A549 (cell line): ENCODE measurements around the gene ZMYND8. TPM values are rescaled to one million over a fixed set of nuclear protein-coding genes. Genes with fewer than 3 reads are reported as not detected.
A peak's percentile ranks its signal among the peaks of the same experiment; 100 is the strongest.

ENCODE experiments used
- ATAC-seq, 2 experiments: fragments of 200-7000 bp in 1 of 2; fragments of >200 bp in 1 of 2; cut with Nextera tagmentation in 1 of 2; cut with Tn5 transposase in 1 of 2; 3 replicates each; pipeline versions ENCODE4 v1.8.0 to v1.9.1; 2018 to 2020; ENCODE audit warnings: mild to moderate bottlenecking in 1 of 2, moderate library complexity in 1 of 2
- CTCF ChIA-PET: fragments of 300-600 bp; sonication (Branson Sonifier 250); formaldehyde crosslinking; extraction: SDS; loops from one replicate; lab custom pipeline; 2021; ENCODE audit warnings: antibody characterized with exemption, inconsistent platforms; lab: Yijun Ruan, JAX
- POLR2A ChIA-PET: fragments of 350-600 bp; formaldehyde crosslinking; extraction: SDS; loops from one replicate; lab custom pipeline; 2021; ENCODE audit warnings: antibody characterized with exemption, inconsistent platforms; lab: Yijun Ruan, JAX
- DNase-seq, 2 experiments: peaks; one replicate each; pipeline versions ENCODE4 v3.0.0 to v3.0.0-alpha.2; 2011 to 2016; ENCODE audit warnings: low read depth in 1 of 2, low spot score in 1 of 2
- FAIRE-seq: peaks from 2 replicates; lab custom pipeline; 2011; peaks lifted over from hg19 to GRCh38; lab: Jason Lieb, UNC
- H3K27ac ChIP-seq, 2 experiments: fragments of >200 bp; sonication (Bioruptor Twin); formaldehyde crosslinking; 3 replicates each; pipeline ENCODE4 v1.5.1; 2016 to 2017
- H3K4me1 ChIP-seq: fragments of >200 bp; sonication (Bioruptor Twin); formaldehyde crosslinking; 3 replicates; pipeline ENCODE4 v1.6.1; 2016
- H3K4me2 ChIP-seq: fragments of >200 bp; sonication (Bioruptor Twin); formaldehyde crosslinking; 3 replicates; pipeline ENCODE4 v1.6.1; 2016
- H3K4me3 ChIP-seq: fragments of >200 bp; sonication (Bioruptor Twin); formaldehyde crosslinking; 3 replicates; pipeline ENCODE4 v1.5.1; 2016
- H3K9me3 ChIP-seq: fragments of >200 bp; sonication (Bioruptor Twin); formaldehyde crosslinking; 3 replicates; pipeline ENCODE4 v1.6.1; 2016
- BHLHE40 ChIP-seq: IDR thresholded peaks from 2 replicates; pipeline ENCODE4 v1.6.1; 2012; ENCODE audit warnings: low read depth, low read length, inconsistent platforms
- CEBPB ChIP-seq, 2 experiments: fragments of >200 bp in 1 of 2; sonication (Bioruptor Twin) in 1 of 2; formaldehyde crosslinking in 1 of 2; IDR thresholded peaks; 2 replicates each; pipeline ENCODE4 v1.6.1; 2012 to 2016
- CHD2 ChIP-seq: fragments of 150-350 bp; IDR thresholded peaks from 2 replicates; pipeline ENCODE4 v1.6.1; 2014; ENCODE audit warnings: low read length; ENCODE audit not compliant: partially characterized antibody
- CTCF ChIP-seq: fragments of >200 bp; sonication (Bioruptor Twin); formaldehyde crosslinking; IDR thresholded peaks from 3 replicates; pipeline ENCODE4 v1.5.1; 2016
- EP300 ChIP-seq, 2 experiments: fragments of >200 bp; sonication (Bioruptor Twin); formaldehyde crosslinking; IDR thresholded peaks; 2 replicates in 1 of 2; 3 replicates in 1 of 2; pipeline ENCODE4 v1.6.1; 2016 to 2017
- ESRRA ChIP-seq: fragments of 150-350 bp; IDR thresholded peaks from 2 replicates; pipeline ENCODE4 v1.6.1; 2014; ENCODE audit warnings: mild to moderate bottlenecking, low read length, borderline replicate concordance
- FOSL2 ChIP-seq, 2 experiments: fragments of 450-650 bp in 1 of 2; fragments of >200 bp in 1 of 2; sonication (Bioruptor Twin) in 1 of 2; formaldehyde crosslinking; IDR thresholded peaks; 2 replicates each; pipeline versions ENCODE4 v1.5.0 to v1.6.1; 2016 to 2020; ENCODE audit warnings: mild to moderate bottlenecking in 1 of 2, moderate library complexity in 1 of 2
- FOXS1 ChIP-seq: fragments of 250-450 bp; sonication (Bioruptor Pico); IDR thresholded peaks from 2 replicates; pipeline ENCODE4 v1.5.0; 2020; ENCODE audit warnings: mild to moderate bottlenecking, moderate library complexity
- GATA3 ChIP-seq: IDR thresholded peaks from 2 replicates; pipeline ENCODE4 v1.6.1; 2012; ENCODE audit warnings: borderline replicate concordance
- HDAC2 ChIP-seq: fragments of 200-600 bp; sonication (generic); IDR thresholded peaks from 2 replicates; pipeline ENCODE4 v1.6.1; 2016
- HEYL ChIP-seq: fragments of 250-450 bp; sonication (Bioruptor Pico); IDR thresholded peaks from 2 replicates; pipeline ENCODE4 v1.8.0; 2021; ENCODE audit warnings: mild to moderate bottlenecking, moderate library complexity
- HOXB13 ChIP-seq: fragments of 250-450 bp; sonication (Bioruptor Pico); IDR thresholded peaks from 2 replicates; pipeline ENCODE4 v1.5.0; 2020; ENCODE audit warnings: low read depth, mild to moderate bottlenecking, moderate library complexity
- JUN ChIP-seq, 2 experiments: fragments of >200 bp; sonication (Bioruptor Twin); formaldehyde crosslinking; IDR thresholded peaks; 2 replicates in 1 of 2; 3 replicates in 1 of 2; pipeline ENCODE4 v1.6.1; 2016 to 2017
- MAFK ChIP-seq: fragments of 450-650 bp; IDR thresholded peaks from 2 replicates; pipeline ENCODE4 v1.6.1; 2014; ENCODE audit not compliant: partially characterized antibody
- MAX ChIP-seq: IDR thresholded peaks from 2 replicates; pipeline ENCODE4 v1.6.1; 2012
- PHF8 ChIP-seq: fragments of 200-600 bp; sonication (generic); IDR thresholded peaks from 2 replicates; pipeline ENCODE4 v1.6.1; 2016; ENCODE audit warnings: low read depth, mild to moderate bottlenecking, antibody characterized with exemption, moderate library complexity, borderline replicate concordance
- RAD21 ChIP-seq, 2 experiments: fragments of >200 bp in 1 of 2; sonication (Bioruptor Twin) in 1 of 2; formaldehyde crosslinking in 1 of 2; IDR thresholded peaks in 1 of 2; conservative IDR thresholded peaks in 1 of 2; 2 replicates in 1 of 2; 3 replicates in 1 of 2; pipeline ENCODE4 v1.6.1; 2012 to 2018; ENCODE audit warnings: inconsistent platforms in 1 of 2
- SMC3 ChIP-seq: fragments of >200 bp; sonication (Bioruptor Twin); formaldehyde crosslinking; IDR thresholded peaks from 3 replicates; pipeline ENCODE4 v1.6.1; 2018; ENCODE audit warnings: inconsistent platforms
- WGBS: methylation state at CpG from one replicate; pipeline ENCODE4 v1.1.6; 2017; ENCODE audit errors: missing lambda C conversion rate; 5-methylcytosine and 5-hydroxymethylcytosine counted together
- polyA plus RNA-seq, 4 experiments: library from polyadenylated mRNA; depleted of rRNA in 3 of 4; stranded (reverse); fragments of >200 nt; fragmentation: RNase III in 1 of 4; extraction: RNeasy Plus Mini Kit Qiagen cat#74134 plus additional on column Dnase treatment in 1 of 4; gene quantifications; 2 replicates in 3 of 4; 3 replicates in 1 of 4; pipeline ENCODE4 v1.2.3, GENCODE V29; 2011 to 2017

Gene ZMYND8
- polyA plus RNA-seq, 2 of the 4 experiments (the other 2 are of a cell fraction), result 10.4 to 24.9 TPM

- Histone ChIP-seq H3K4me2 (no peak overlapping the region), H3K9me3 (no peaks in the 10 kb centered on the region), H3K4me3 (no peak overlapping the region), H3K4me1 (peaks cover 29% of the 10 kb centered on the region), H3K27ac (peak overlapping the region; percentile 69 to 81)
- POLR2A ChIA-PET, result no interaction called here
- ATAC-seq, result no peak
- CTCF ChIA-PET, result interaction anchor here (0.7 to 6.1 kb wide), 4 partner anchors 23 to 86 kb away, joined by 4 to 33 read pairs (median 10); no protein-coding TSS in a partner anchor
- no peak for TF ChIP-seq HEYL (CRISPR knock-in tag)
- 98% methylated on average over 4 of the region's 4 CpGs for WGBS
- no peak for DNase-seq
- no peak for FAIRE-seq
Measured at GRCh38 chr20:47297746-47298145, 58.8 kb downstream of the ZMYND8 start.

GRCh38 chr20:47296950-47297349 is 59.5 kb downstream of the ZMYND8 start:
- FAIRE-seq (no peak), DNase-seq (peak in 1 of 2 experiments; percentile 44), ATAC-seq (peak in 1 of 2 experiments; percentile 65; a peak in 3 of 6 replicates)
- H3K4me2 ChIP-seq, result no peak overlapping the region
- H3K4me3 ChIP-seq, result no peak overlapping the region
- 87% methylated on average over 6 of the region's 6 CpGs for WGBS
- peak overlapping the region; percentile 69 to 81 for H3K27ac ChIP-seq
- POLR2A ChIA-PET, result interaction anchor here (1.2 kb wide), 1 partner anchor 25 kb away, joined by 7 read pairs; no protein-coding TSS in a partner anchor
- no peak for TF ChIP-seq MAFK
- no peak for TF ChIP-seq ESRRA
- peak; percentile 51 for TF ChIP-seq SMC3
- TF ChIP-seq CTCF, result peak; percentile 23; the same call in 1 of the 3 replicates
- no peak for TF ChIP-seq GATA3
- TF ChIP-seq RAD21 (conservative IDR thresholded peaks at IDR 0.05 in 1 of 2, IDR thresholded peaks at IDR 0.05 in 1 of 2), result peak; percentile 41 to 70; a peak in 3 of 5 replicates
- TF ChIP-seq JUN (IDR thresholded peaks at IDR 0.05), result no peak
- no peak for TF ChIP-seq BHLHE40
- no peaks in the 10 kb centered on the region for H3K9me3 ChIP-seq
- peaks cover 29% of the 10 kb centered on the region for H3K4me1 ChIP-seq
- CTCF ChIA-PET, result interaction anchor here (0.5 to 6.1 kb wide), 7 partner anchors 19 to 87 kb away, joined by 3 to 33 read pairs (median 5); no protein-coding TSS in a partner anchor

- WGBS, result 73% methylated on average over 6 of the region's 6 CpGs
- Histone ChIP-seq H3K4me3 (no peak overlapping the region), H3K4me2 (peak overlapping the region; percentile 24), H3K9me3 (no peaks in the 10 kb centered on the region), H3K4me1 (peaks cover 29% of the 10 kb centered on the region), H3K27ac (peak overlapping the region; percentile 69 to 81)
- ATAC-seq, result peak; percentile 86 to 88
- peak in 1 of 2 experiments; percentile 84 for DNase-seq
- ChIA-PET POLR2A (interaction anchor here (1.2 to 2.7 kb wide), 2 partner anchors 21 to 26 kb away, joined by 7 to 12 read pairs; no protein-coding TSS in a partner anchor), CTCF (interaction anchor here (0.6 to 6.1 kb wide), 12 partner anchors 9 to 543 kb away, joined by 3 to 33 read pairs (median 4); no protein-coding TSS in a partner anchor)
- no peak for FAIRE-seq
- TF ChIP-seq HEYL (CRISPR knock-in tag) (no peak), HDAC2 (no peak), MAX (0 out of 2 replicates have a peak, but pooled peaks have one; percentile 32), FOSL2 (IDR thresholded peaks at IDR 0.05) (no peak), FOSL2 (CRISPR knock-in tag; IDR thresholded peaks at IDR 0.05) (peak; percentile 41; the same call in 1 of the 2 replicates), CEBPB (IDR thresholded peaks at IDR 0.05) (peak; percentile 63 to 68; a peak in 2 of 4 replicates), MAFK (peak; percentile 78), JUN (IDR thresholded peaks at IDR 0.05) (peak in 1 of 2 experiments; percentile 16; a peak in 1 of 5 replicates), HOXB13 (CRISPR knock-in tag) (peak; percentile 10; the same call in 1 of the 2 replicates), CTCF (no peak), FOXS1 (CRISPR knock-in tag) (no peak), RAD21 (conservative IDR thresholded peaks at IDR 0.05 in 1 of 2, IDR thresholded peaks at IDR 0.05 in 1 of 2) (no peak; a peak in 1 of 5 replicates), CHD2 (no peak), EP300 (IDR thresholded peaks at IDR 0.05) (peak; percentile 18 to 60; a peak in 2 of 5 replicates), PHF8 (no peak)
Measured at GRCh38 chr20:47295921-47296426, 60.5 kb downstream of the ZMYND8 start.
